ENCODE data around the gene CDT1.

GRCh38 chr16:88762941-88763340 lies 40.6 kb upstream of the CDT1 start:
- TF ChIP-seq CTCF (conservative IDR thresholded peaks at IDR 0.05 in 1 of 2, IDR thresholded peaks at IDR 0.05 in 1 of 2; ENCODE audit: low read depth in 1 of 2, low read length in 2 of 2) (no peak), EZH2 (IDR thresholded peaks at IDR 0.05; ENCODE audit: low read length, missing control alignments) (no peak)
